Measurements from ENCODE around the gene OTOP1.

DNA sequence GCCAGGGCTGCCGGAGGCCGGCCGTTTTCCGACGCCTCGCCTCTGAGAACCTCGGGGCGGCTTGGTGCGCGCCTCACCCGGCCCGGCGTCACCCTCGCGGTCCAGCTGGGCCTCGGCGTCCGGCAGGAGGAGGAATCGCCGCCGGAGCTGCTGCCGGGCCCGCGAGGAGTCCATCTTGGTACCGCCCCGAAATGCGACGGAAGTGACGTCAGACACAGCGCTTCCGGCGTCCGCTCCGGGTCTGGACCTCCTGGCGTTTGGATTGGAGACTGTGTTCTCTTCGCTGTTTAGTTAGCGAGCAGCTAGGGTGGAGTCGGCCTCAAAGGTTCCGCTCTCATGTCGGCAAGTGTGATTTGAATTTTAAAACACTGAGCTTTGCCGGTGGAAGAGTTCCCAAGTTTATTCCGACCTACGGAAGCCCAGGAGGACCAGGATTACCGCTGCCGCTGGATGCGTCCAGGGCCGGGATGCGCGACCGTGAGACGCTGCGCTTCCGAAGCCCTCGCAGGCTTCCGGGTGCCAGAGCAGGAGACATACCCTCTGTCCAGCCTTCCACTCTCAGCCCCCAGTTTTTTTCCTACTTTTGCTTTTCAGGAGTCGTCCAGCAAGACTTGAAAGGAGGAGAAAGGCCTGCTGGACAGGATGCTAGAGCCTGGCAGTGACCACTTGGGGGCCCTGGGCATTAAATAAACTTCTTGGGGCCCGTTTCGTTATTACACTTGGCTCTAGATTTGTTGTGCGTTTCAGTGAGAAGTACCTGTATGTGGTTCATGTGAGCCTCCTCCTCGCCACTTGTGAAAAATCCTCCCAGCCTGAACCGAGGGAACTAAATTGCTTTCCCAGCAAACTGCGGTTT, 21.5 kb upstream of the OTOP1 start, which contains the start of gene TMEM128:
- TF ChIP-seq CTCF (IDR thresholded peaks at IDR 0.05; ENCODE audit: low read depth, low read length, missing input control) (peak; percentile 18), JUND (IDR thresholded peaks at IDR 0.05) (peak in 1 of 2 donors; percentile 58), MAX (IDR thresholded peaks at IDR 0.05) (peak; percentile 61), GABPA (IDR thresholded peaks at IDR 0.05 in 1 of 2, conservative IDR thresholded peaks at IDR 0.05 in 1 of 2) (peak; percentile 89 to 97)
- TF ChIP-seq, protein P1, sequence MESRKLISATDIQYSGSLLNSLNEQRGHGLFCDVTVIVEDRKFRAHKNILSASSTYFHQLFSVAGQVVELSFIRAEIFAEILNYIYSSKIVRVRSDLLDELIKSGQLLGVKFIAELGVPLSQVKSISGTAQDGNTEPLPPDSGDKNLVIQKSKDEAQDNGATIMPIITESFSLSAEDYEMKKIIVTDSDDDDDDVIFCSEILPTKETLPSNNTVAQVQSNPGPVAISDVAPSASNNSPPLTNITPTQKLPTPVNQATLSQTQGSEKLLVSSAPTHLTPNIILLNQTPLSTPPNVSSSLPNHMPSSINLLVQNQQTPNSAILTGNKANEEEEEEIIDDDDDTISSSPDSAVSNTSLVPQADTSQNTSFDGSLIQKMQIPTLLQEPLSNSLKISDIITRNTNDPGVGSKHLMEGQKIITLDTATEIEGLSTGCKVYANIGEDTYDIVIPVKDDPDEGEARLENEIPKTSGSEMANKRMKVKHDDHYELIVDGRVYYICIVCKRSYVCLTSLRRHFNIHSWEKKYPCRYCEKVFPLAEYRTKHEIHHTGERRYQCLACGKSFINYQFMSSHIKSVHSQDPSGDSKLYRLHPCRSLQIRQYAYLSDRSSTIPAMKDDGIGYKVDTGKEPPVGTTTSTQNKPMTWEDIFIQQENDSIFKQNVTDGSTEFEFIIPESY (IDR thresholded peaks at IDR 0.05), result peak; percentile 70
